Measurements from ENCODE around the gene STX5.

Gene STX5

GRCh38 chr11:62839050-62839945 is 7.4 kb upstream of the STX5 start, which contains the start of gene WDR74:
Gene WDR74 (minus strand): TSS chr11:62839590. CDS start chr11:62839570, 20 bp downstream.
- DNase-seq (ENCODE audit: low read depth in 1 of 2, low spot score in 1 of 2), result peak; percentile 95 to 96

GRCh38 chr11:62835336-62835735 is 3.5 kb upstream of the STX5 start:
- Histone ChIP-seq H3K27me3 (ENCODE audit: insufficient read depth, poor library complexity, severe bottlenecking) (no peaks in the 10 kb centered on the region), H3K4me3 (replicated peaks; ENCODE audit: insufficient read depth, low read length) (no peak overlapping the region), H3K27ac (replicated peaks) (no peak overlapping the region)
- no peak for DNase-seq (ENCODE audit: low read depth in 1 of 2, low spot score in 1 of 2)
- TF ChIP-seq, protein P1, sequence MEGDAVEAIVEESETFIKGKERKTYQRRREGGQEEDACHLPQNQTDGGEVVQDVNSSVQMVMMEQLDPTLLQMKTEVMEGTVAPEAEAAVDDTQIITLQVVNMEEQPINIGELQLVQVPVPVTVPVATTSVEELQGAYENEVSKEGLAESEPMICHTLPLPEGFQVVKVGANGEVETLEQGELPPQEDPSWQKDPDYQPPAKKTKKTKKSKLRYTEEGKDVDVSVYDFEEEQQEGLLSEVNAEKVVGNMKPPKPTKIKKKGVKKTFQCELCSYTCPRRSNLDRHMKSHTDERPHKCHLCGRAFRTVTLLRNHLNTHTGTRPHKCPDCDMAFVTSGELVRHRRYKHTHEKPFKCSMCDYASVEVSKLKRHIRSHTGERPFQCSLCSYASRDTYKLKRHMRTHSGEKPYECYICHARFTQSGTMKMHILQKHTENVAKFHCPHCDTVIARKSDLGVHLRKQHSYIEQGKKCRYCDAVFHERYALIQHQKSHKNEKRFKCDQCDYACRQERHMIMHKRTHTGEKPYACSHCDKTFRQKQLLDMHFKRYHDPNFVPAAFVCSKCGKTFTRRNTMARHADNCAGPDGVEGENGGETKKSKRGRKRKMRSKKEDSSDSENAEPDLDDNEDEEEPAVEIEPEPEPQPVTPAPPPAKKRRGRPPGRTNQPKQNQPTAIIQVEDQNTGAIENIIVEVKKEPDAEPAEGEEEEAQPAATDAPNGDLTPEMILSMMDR (IDR thresholded peaks at IDR 0.05; ENCODE audit: insufficient read depth, low read length), result no peak
- TF ChIP-seq POLR2AphosphoS5 (IDR thresholded peaks at IDR 0.05; ENCODE audit: low read depth), result no peak
- no peak for TF ChIP-seq GABPA (IDR thresholded peaks at IDR 0.05; ENCODE audit: low read depth)
- no peak for TF ChIP-seq REST (IDR thresholded peaks at IDR 0.05; ENCODE audit: insufficient replicate concordance, low read depth)
- no peak for TF ChIP-seq SPI1 (IDR thresholded peaks at IDR 0.05; ENCODE audit: borderline replicate concordance, low read depth)

More at GRCh38 chr11:62839050-62839945, 7.4 kb upstream of the STX5 start, which contains the start of gene WDR74:
- Histone ChIP-seq H3K4me3 (replicated peaks; ENCODE audit: insufficient read depth, low read length) (peak within 1 kb of the TSS; percentile 92), H3K27ac (replicated peaks) (peak within 1 kb of the TSS; percentile 98), H3K27me3 (ENCODE audit: insufficient read depth, poor library complexity, severe bottlenecking) (no peaks in the 10 kb centered on the region)
- TF ChIP-seq REST (IDR thresholded peaks at IDR 0.05; ENCODE audit: insufficient replicate concordance, low read depth) (peak; percentile 78), GABPA (IDR thresholded peaks at IDR 0.05; ENCODE audit: low read depth) (peak; percentile 77), SPI1 (IDR thresholded peaks at IDR 0.05; ENCODE audit: borderline replicate concordance, low read depth) (no peak), POLR2AphosphoS5 (IDR thresholded peaks at IDR 0.05; ENCODE audit: low read depth) (peak; percentile 96)
- TF ChIP-seq, protein P1 (IDR thresholded peaks at IDR 0.05; ENCODE audit: insufficient read depth, low read length), result no peak

DNA sequence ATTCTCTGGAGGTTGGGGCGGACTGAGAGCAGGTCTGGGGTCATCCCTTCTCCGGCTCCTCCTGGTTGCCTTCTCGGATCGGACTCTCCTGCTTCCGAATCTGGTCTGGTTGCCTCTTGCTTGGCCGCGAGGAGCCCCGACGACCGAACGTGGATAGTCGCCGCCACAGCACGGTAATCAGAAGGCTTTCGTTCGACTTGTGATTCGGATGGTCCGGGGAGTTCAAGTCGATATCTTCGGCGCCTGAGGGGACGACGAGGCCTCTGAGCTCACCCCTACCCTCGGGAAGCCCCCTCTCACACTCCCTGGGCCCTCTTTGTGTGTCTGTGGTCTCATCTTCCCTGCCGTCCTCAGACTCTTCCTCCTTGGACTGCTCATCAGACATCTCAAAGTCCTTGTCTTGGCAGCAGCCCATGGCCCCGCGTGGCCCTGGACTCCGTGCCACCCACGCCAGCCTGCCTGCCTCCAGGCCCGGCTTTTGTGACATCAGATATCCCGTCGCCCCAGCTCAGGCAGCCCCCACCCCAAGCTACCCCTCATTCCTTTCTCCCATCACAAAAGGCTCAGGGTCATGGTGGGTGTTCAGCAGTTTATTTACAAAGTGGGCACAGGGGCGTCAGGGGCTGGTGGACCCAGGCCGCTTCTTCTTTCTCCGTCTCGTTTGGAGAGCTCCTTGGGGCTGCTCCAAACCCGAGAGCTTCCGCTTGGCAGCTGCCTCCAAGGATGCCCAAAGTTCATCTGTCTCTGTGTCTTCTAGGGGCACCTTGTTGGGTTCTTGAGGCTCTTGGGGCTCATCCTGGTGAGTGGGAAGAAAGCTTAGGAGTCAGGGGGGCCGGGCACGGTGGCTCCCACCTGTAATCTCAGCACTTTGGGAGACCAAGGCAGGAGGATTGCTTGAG is 734 bp upstream of the STX5 start, which contains the start of gene TEX54:
Gene TEX54 (minus strand): TSS at position 506 of the 899 bp plus-strand sequence.
- Histone ChIP-seq H3K27ac (replicated peaks) (peak within 1 kb of the TSS; percentile 92), H3K27me3 (ENCODE audit: insufficient read depth, poor library complexity, severe bottlenecking) (no peaks in the 10 kb centered on the region), H3K4me3 (replicated peaks; ENCODE audit: insufficient read depth, low read length) (peak within 1 kb of the TSS; percentile 94)
- TF ChIP-seq REST (IDR thresholded peaks at IDR 0.05; ENCODE audit: insufficient replicate concordance, low read depth), result no peak
- peak; percentile 68 for TF ChIP-seq POLR2AphosphoS5 (IDR thresholded peaks at IDR 0.05; ENCODE audit: low read depth)
- DNase-seq (ENCODE audit: low read depth in 1 of 2, low spot score in 1 of 2), result no peak

Data from HL-60 (cell line).